PC-9 (cell line): ENCODE measurements around the gene PAPSS2. TPM values are rescaled to one million over a fixed set of nuclear protein-coding genes. Genes with fewer than 3 reads are reported as not detected.

ENCODE experiments used
- BruUV-seq: library from RNA; stranded (reverse); fragments of 400-500 nt; replicated peaks from 2 replicates; lab custom pipeline; 2021; lab: Mats Ljungman, UMichigan
- CTCF ChIA-PET: fragments of 300-600 bp; sonication (Branson Sonifier 250); formaldehyde crosslinking; loops from one replicate; lab custom pipeline; 2022; ENCODE audit warnings: antibody characterized with exemption; lab: Charles Lee
- POLR2A ChIA-PET: fragments of 300-600 bp; sonication (Branson Sonifier 250); formaldehyde crosslinking; loops from one replicate; lab custom pipeline; 2022; ENCODE audit warnings: antibody characterized with exemption; ENCODE audit not compliant: unreplicated experiment; lab: Charles Lee
- DNase-seq, 2 experiments: peaks; one replicate each; pipeline versions ENCODE4 v3.0.0 to v3.0.0-alpha.2; 2015 to 2022; ENCODE audit warnings: mixed read lengths in 1 of 2
- H2AFZ ChIP-seq: fragments of 200-600 bp; sonication (generic); 2 replicates; pipeline ENCODE4 v1.8.1; 2017; ENCODE audit warnings: antibody characterized with exemption
- H3F3A ChIP-seq: fragments of 200-600 bp; sonication (generic); 2 replicates; pipeline ENCODE4 v1.8.1; 2017; ENCODE audit warnings: antibody characterized with exemption, mild to moderate bottlenecking, low read depth; ENCODE audit not compliant: insufficient read depth
- H3K27ac ChIP-seq: fragments of 200-600 bp; sonication (generic); 2 replicates; pipeline ENCODE4 v1.6.1; 2016; ENCODE audit warnings: mixed run types
- H3K27me3 ChIP-seq: fragments of 200-600 bp; sonication (generic); 2 replicates; pipeline ENCODE4 v1.6.1; 2016; ENCODE audit warnings: low read depth, mixed run types; ENCODE audit not compliant: insufficient read depth
- H3K36me3 ChIP-seq: fragments of 200-600 bp; sonication (generic); 2 replicates; pipeline ENCODE4 v1.6.1; 2016; ENCODE audit warnings: low read depth, mixed run types
- H3K4me1 ChIP-seq: fragments of 200-600 bp; sonication (generic); replicated peaks from 2 replicates; pipeline ENCODE4 v1.6.1; 2016; ENCODE audit warnings: mixed run types; ENCODE audit not compliant: insufficient read depth
- H3K4me2 ChIP-seq: fragments of 200-600 bp; sonication (generic); 2 replicates; pipeline ENCODE4 v1.6.1; 2017; ENCODE audit warnings: mixed run types
- H3K4me3 ChIP-seq: fragments of 200-600 bp; sonication (generic); 2 replicates; pipeline ENCODE4 v1.6.1; 2016; ENCODE audit warnings: mixed run types
- H3K79me2 ChIP-seq: fragments of 200-600 bp; sonication (generic); 2 replicates; pipeline ENCODE4 v1.6.1; 2017; ENCODE audit warnings: low read depth, mixed run types
- H3K9me2 ChIP-seq: fragments of 200-600 bp; sonication (generic); 2 replicates; pipeline ENCODE4 v1.8.1; 2017; ENCODE audit warnings: mild to moderate bottlenecking; ENCODE audit not compliant: insufficient read depth
- H3K9me3 ChIP-seq: fragments of 200-600 bp; sonication (generic); 2 replicates; pipeline ENCODE4 v1.8.1; 2016; ENCODE audit warnings: low read depth; ENCODE audit not compliant: insufficient read depth
- H4K20me1 ChIP-seq: fragments of 200-600 bp; sonication (generic); 2 replicates; pipeline ENCODE4 v1.8.1; 2017; ENCODE audit not compliant: insufficient read depth
- EZH2 ChIP-seq: fragments of 200-600 bp; sonication (generic); IDR thresholded peaks from 2 replicates; pipeline ENCODE4 v1.8.0; 2017; ENCODE audit warnings: antibody characterized with exemption, low read depth
- intact Hi-C: fragments of 100-400 bp; cut with micrococcal nuclease; formaldehyde crosslinking; loops from one replicate; pipeline ENCODE4 v1.10.0; 2022; ENCODE audit not compliant: unreplicated experiment
- total RNA-seq: library from RNA; stranded (reverse); gene quantifications from 2 replicates; pipeline ENCODE4 v1.2.3, GENCODE V29; 2021
- TF ChIP-seq, protein P1 (sequence below): fragments of 200-600 bp; sonication (generic); conservative IDR thresholded peaks from 2 replicates; pipeline ENCODE4 v1.6.1; 2017; ENCODE audit warnings: mixed run types, antibody characterized with exemption, mild to moderate bottlenecking, moderate library complexity

Gene PAPSS2
- total RNA-seq, 1 experiment from 2014 or later = 37.4 TPM

DNA sequence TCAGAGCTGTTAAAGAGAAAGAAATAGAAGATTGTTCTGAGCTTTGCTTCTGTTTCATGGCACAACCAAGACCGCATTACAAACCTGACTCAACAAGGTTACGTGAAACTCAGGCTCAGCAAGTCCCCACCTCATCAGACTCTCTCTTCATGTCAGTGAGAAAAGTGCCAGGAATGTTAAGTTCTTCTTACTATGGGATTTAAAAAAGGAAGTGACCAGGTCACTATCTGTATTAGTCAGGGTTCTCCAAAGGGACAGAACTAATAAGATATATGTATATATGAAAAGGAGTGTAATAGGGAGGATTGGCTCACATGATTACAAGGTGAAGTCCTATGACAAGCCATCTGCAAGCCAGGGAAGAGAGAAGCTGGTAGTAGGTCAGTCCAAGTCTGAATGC lies 25.4 kb upstream of the PAPSS2 start:
- intact Hi-C loops = loop anchor here (2.0 kb wide), 1 partner anchor 40 kb away; no protein-coding TSS in a partner anchor
- no peak for TF ChIP-seq EZH2
- TF ChIP-seq, protein P1, sequence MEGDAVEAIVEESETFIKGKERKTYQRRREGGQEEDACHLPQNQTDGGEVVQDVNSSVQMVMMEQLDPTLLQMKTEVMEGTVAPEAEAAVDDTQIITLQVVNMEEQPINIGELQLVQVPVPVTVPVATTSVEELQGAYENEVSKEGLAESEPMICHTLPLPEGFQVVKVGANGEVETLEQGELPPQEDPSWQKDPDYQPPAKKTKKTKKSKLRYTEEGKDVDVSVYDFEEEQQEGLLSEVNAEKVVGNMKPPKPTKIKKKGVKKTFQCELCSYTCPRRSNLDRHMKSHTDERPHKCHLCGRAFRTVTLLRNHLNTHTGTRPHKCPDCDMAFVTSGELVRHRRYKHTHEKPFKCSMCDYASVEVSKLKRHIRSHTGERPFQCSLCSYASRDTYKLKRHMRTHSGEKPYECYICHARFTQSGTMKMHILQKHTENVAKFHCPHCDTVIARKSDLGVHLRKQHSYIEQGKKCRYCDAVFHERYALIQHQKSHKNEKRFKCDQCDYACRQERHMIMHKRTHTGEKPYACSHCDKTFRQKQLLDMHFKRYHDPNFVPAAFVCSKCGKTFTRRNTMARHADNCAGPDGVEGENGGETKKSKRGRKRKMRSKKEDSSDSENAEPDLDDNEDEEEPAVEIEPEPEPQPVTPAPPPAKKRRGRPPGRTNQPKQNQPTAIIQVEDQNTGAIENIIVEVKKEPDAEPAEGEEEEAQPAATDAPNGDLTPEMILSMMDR = no peak
- peak in 1 of 2 experiments; percentile 37 for DNase-seq
- H3K4me2 ChIP-seq = 0 out of 2 replicates have a peak overlapping the region, but pooled peaks have one; percentile 20
- H3K27me3 ChIP-seq = no peaks in the 10 kb centered on the region
- no peak overlapping the region for H2AFZ ChIP-seq
- H3K27ac ChIP-seq = peak overlapping the region; percentile 74
- H3K79me2 ChIP-seq = no peaks in the 10 kb centered on the region
- peaks cover 31% of the 10 kb centered on the region for H3K4me1 ChIP-seq
- POLR2A ChIA-PET = no interaction called here
- H4K20me1 ChIP-seq = no peaks in the 10 kb centered on the region
- no TSS peak for BruUV-seq
- H3K36me3 ChIP-seq = no peaks in the 10 kb centered on the region
- peaks cover 19% of the 10 kb centered on the region for H3F3A ChIP-seq
- H3K9me2 ChIP-seq = no peaks in the 10 kb centered on the region
- H3K4me3 ChIP-seq = no peak overlapping the region
- CTCF ChIA-PET = no interaction called here
- no peaks in the 10 kb centered on the region; the same call in 1 of the 2 replicates for H3K9me3 ChIP-seq

DNA sequence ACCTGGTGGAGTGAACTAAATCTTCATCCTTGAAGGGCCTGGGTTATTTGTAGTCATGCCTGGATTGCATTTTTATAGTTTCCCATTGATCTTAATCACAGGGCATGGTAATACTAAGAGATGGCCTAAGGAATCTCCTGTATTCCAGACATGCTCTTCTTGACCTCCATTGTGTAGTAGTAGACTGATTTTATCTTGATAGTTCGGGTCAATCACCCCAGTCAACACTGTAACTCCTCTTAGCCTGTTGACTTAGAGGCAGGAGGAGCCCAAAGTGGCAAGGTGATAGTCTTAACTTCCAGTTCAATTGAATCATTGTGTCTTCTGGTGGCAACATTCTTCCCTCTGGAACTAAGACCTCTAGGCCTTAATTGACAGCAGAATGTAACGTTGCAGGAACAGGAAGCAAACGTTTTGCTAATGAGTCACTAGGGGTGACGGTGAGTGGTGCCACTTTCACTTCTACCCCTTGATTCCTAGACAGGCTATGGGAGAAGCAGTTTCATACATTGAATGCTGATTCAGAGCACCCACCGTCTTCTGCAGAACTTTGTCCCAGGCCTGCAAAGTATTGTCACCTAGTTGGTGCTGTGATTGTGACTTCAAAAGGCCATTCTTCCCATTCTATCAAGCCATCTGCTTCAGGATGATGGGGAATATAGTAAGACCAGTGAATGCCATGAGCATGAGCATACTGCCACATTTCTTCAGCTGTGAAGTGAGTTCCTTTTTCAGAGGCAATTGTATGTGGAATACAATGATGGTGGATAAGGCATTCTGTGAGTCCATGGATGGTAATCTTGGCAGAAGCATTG lies 24.0 kb upstream of the PAPSS2 start:
- no peaks in the 10 kb centered on the region for H3K36me3 ChIP-seq
- peak overlapping the region; percentile 34 for H3K4me2 ChIP-seq
- no peaks in the 10 kb centered on the region for H4K20me1 ChIP-seq
- no peak overlapping the region for H2AFZ ChIP-seq
- ChIA-PET CTCF (no interaction called here), POLR2A (interaction anchor here (0.7 kb wide), 1 partner anchor 105 kb away, joined by 3 read pairs; no protein-coding TSS in a partner anchor)
- no peaks in the 10 kb centered on the region for H3K27me3 ChIP-seq
- intact Hi-C loops = loop anchor here (1.0 to 2.0 kb wide), 4 partner anchors 25 to 102 kb away; no protein-coding TSS in a partner anchor
- H3K27ac ChIP-seq = peak overlapping the region; percentile 74
- peaks cover 31% of the 10 kb centered on the region for H3K4me1 ChIP-seq
- no peaks in the 10 kb centered on the region for H3K79me2 ChIP-seq
- peak; percentile 62 to 97 for DNase-seq
- no peak overlapping the region for H3K4me3 ChIP-seq
- no peak for TF ChIP-seq EZH2
- TF ChIP-seq, protein P1 = no peak
- no peaks in the 10 kb centered on the region; the same call in 1 of the 2 replicates for H3K9me3 ChIP-seq
- H3K9me2 ChIP-seq = no peaks in the 10 kb centered on the region
- no TSS peak for BruUV-seq
- H3F3A ChIP-seq = peaks cover 19% of the 10 kb centered on the region

DNA sequence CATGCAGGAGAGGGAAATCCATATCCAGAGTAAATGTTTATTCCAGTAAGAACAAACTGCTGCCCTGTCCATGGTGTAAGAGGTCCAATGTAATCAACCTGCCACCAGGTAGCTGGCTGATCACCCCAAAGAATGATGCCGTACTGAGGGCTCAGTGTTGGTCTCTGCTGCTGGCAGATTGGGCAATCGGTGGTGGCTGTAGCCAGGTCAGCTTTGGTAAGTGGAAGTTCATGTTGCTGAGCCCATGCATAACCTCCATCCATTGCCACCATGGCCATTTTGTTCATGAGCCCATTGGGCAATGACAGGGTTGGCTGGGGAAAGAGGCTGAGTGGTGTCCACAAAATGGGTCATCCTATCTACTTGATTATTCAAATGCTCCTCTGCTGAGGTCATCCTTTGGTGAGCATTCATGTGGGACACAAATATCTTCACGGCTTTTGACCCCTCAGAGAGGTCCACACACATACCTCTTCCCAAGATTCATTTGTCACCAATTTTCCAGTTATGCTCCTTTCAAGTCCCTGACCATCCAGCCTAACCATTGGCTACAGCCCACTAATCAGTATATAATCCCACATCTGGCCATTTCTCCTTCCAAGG lies 23.3 kb upstream of the PAPSS2 start:
- H3K27ac ChIP-seq = peak overlapping the region; percentile 74
- H3K4me2 ChIP-seq = peak overlapping the region; percentile 34
- intact Hi-C loops = loop anchor here (1.0 kb wide), 1 partner anchor 24 kb away; no protein-coding TSS in a partner anchor
- CTCF ChIA-PET = no interaction called here
- no peaks in the 10 kb centered on the region for H3K36me3 ChIP-seq
- H3K9me3 ChIP-seq = no peaks in the 10 kb centered on the region; the same call in 1 of the 2 replicates
- no peak for DNase-seq
- POLR2A ChIA-PET = no interaction called here
- no peaks in the 10 kb centered on the region for H3K27me3 ChIP-seq
- no peak overlapping the region for H3K4me3 ChIP-seq
- no peak overlapping the region for H2AFZ ChIP-seq
- TF ChIP-seq, protein P1 = no peak
- TF ChIP-seq EZH2 = no peak
- BruUV-seq = TSS peak; percentile 83
- no peaks in the 10 kb centered on the region for H4K20me1 ChIP-seq
- H3K4me1 ChIP-seq = peaks cover 31% of the 10 kb centered on the region
- peaks cover 19% of the 10 kb centered on the region for H3F3A ChIP-seq
- no peaks in the 10 kb centered on the region for H3K79me2 ChIP-seq
- no peaks in the 10 kb centered on the region for H3K9me2 ChIP-seq
